CD4-positive, alpha-beta T cell treated with Interleukin-6 for 4 hours (primary cell): ENCODE measurements around the gene CCZ1.
"Not testable (repeated sequence)": the region's sequence is repeated elsewhere in the genome, so short reads cannot be mapped to it uniquely, and the experiment has no call there.

Source experiments
- DNase-seq: peaks from one replicate; pipeline ENCODE4 v3.0.0-alpha.2; 2020; ENCODE audit warnings: mixed read lengths

Gene CCZ1

GRCh38 chr7:5916529-5916928, 18.0 kb downstream of the CCZ1 start:
- DNase-seq, result not testable (repeated sequence)

DNA sequence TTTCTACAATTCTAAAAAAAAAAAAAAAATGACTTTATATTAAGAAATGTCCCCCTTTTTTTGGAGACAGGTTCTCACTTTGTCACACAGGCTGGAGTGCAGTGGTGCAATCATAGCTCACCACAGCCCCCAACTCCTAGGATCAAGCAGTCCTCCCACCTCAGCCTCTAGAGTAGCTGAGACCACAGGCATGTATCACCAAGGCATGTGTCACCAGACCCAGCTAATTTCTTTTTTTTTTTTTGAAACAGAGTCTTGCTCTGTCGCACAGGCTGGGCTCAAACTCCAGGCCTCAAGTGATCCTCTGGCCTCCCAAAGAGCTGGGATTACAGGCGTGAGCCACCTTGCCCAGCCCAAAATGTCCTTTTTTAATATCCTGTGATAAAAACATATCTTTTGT, 25.6 kb downstream of the CCZ1 start:
- DNase-seq, result not testable (repeated sequence)

GRCh38 chr7:5924630-5925029, 26.1 kb downstream of the CCZ1 start:
- DNase-seq, result not testable (repeated sequence)

- DNase-seq, result not testable (repeated sequence)
These were observed 27.8 kb downstream of the CCZ1 start for GRCh38 chr7:5926263-5926870.

GRCh38 chr7:5930290-5930689, 31.8 kb downstream of the CCZ1 start:
- not testable (repeated sequence) for DNase-seq

GRCh38 chr7:5931250-5931649, 32.7 kb downstream of the CCZ1 start:
- DNase-seq, result not testable (repeated sequence)

- DNase-seq, result not testable (repeated sequence)
These were observed 33.5 kb downstream of the CCZ1 start for GRCh38 chr7:5931905-5932644.

DNA sequence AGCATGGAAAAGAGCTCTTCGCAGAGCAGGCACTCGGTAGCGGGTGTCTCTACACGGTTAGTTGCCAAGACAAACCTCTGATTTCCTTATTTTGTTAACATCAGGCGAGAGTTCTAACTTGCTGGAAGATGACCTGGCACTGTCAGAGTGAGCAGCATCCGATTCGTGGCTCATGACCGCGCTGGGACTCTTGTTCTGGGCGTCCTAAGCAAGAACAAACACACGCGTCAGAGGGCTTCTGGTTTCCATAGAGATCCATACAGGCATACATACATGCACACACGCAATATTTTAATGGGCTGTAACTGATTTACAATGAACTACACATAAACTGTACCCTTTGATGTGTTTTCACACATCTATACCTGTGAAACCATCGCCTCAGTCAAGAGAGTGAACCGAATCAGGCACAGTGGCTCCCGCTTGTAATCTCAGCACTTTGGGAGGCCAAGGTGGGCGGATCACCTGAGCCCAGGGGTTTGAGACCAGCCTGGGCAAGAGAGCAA, 36.5 kb downstream of the CCZ1 start:
- not testable (repeated sequence) for DNase-seq

DNA sequence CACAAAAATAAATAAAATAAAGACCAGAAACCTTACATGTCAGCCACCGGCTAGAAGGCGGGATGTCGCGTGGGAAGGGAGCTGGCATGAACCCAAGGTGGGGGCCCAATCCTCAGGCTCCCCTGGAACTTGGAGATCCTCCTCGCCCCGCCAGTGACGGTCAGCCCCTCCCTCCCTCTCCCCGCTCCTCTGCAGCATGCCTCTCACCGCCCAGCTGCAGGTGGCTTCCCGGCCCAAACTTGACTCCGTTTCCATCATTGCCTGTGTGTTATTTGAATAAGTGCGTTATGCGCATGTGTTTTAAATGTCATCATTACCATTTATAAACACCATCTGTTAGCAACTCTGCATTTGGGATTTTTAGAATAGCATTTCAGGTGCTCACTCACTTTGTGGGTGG, 64.7 kb downstream of the CCZ1 start:
- DNase-seq, result not testable (repeated sequence)

DNA sequence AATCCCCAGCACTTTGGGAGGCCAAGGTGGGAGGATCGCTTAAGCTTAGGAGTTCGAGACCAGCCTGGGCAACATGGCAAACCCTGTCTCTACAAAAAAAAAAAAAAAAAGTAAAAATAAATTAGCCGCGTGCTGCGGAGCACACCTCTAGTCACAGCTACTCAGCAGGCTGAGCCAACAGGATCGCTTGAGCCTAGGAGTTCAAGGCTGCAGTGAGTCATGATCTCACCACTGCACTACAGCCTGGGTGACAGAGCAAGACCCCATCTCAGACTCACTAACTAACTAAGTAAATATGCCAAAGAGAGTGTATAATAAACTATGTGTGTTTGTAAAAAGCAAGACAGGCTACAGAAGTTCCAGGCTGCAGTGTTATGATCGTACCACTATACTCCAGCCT, 65.3 kb downstream of the CCZ1 start:
- not testable (repeated sequence) for DNase-seq

- not testable (repeated sequence) for DNase-seq
These were observed 71.9 kb downstream of the CCZ1 start, which contains the start of gene RSPH10B for GRCh38 chr7:5970347-5970911. RSPH10B (minus strand) TSS chr7:5970689; CDS start chr7:5967116, 3,573 bp downstream.

DNA sequence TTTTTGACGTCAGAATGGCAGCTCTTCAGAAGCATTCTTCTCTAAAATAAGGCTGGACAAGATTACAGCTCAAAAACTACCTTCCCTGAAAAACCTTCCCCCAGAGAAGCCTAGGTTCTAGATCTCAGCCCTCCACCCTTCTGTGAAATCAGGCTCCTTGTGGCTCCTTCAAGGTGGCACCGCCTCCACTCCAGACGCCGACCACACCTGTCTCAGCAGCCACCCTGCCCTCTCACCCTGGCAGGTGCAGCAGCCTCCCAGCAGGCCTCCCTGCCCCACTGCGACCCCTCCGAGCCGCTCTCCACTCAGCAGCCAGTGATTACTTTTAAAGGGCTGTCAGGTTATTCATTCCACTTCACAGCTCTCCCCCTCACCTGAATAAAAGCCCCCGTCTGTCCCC, 75.0 kb downstream of the CCZ1 start:
- not testable (repeated sequence) for DNase-seq
